ENCODE results near the gene PCP4.
"Not testable (repeated sequence)": the region's sequence is repeated elsewhere in the genome, so short reads cannot be mapped to it uniquely, and the experiment has no call there.

The PCP4 gene

DNA sequence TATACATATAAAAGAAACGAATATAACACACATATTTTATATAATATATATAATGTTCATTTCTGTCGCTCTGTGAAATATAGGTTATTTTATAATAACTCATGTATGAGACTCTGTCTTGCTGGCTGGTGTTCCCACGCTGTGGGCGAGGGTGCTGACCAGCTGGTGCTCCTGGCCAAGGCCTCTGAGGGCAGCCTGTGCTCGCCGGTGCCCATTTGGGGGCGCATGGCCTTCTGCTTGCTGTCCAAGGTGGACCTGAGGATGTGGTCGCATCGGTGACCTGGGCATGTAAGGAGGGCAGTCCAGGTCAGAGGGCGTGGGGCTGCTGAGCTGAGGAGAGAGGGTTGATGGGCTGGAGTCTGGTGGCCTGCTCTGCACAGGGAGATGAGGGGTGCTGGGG is 1.1 kb upstream of the PCP4 start:
- no peak for DNase-seq (ENCODE audit: low read depth in 2 of 2)

DNA sequence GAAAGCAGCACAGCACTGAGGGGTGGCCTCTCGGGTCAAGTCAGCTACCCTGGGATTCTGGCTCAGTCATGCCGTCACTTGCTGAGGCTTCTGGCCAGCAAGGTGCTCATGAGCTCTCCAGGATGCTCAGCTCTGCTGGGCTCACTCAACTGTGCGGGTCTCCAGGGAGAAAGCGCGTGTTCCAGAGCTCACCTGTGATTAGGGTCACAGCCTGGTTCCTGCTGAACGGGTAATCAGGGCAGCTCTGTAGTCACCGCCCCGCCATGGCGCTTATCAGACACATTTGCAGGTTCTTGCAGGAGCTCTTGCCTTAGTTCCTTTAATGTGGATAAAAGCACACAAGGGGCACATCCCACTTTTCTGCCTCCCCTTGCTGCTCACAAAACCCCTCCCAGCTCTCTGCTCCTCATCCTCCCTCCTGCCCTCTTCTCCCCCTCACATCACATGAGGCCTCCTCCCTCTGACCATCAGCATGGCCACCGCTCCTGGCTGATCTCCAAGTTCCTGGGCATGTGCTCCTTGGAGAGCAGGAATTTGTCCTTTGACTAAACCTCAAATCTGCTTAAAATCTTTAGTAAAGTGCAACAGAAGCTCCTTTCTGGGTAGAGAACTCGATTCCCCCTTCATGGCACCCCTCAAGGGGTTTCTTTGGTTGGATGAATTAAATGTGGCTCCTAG is 2.0 kb downstream of the PCP4 start:
- DNase-seq (ENCODE audit: low read depth in 2 of 2): no peak

DNA sequence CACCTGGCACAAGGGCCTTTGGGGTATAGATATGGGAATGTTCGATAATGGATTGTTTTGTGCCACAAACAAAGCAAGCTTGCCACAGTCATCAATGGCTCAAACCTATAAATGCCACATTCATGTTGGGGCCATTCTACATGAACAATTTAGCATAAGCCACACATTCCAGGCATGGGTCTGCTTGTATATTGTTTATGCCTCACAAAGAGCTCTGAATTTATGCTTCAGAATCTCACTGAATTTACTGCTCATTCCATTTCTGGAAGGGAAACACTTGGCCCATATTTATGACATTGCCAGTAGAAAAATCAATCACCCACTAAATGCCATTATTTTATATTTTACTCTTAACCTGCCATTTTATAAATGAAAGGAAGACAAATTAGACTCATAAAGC is 6.4 kb downstream of the PCP4 start:
- DNase-seq (ENCODE audit: low read depth in 2 of 2): no peak

DNA sequence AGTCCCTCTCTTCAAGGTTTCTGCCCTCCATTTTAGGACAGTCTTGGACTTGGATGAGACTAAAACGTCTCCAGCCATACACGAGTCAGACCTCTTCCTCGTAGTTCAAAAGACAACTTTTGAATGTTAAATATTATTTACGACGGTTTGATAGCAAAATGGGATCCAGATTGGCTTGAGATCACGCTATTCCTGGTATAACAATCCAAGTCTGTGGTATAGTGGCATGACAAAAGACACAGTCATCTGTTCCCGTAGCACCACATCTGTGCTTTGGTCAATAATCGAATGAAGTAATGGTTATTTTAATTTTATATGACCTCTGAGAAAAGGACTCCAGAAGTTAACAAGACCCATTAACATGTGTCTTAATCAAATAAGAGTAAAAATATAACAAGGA is 7.0 kb downstream of the PCP4 start:
- no peak for DNase-seq (ENCODE audit: low read depth in 2 of 2)

DNA sequence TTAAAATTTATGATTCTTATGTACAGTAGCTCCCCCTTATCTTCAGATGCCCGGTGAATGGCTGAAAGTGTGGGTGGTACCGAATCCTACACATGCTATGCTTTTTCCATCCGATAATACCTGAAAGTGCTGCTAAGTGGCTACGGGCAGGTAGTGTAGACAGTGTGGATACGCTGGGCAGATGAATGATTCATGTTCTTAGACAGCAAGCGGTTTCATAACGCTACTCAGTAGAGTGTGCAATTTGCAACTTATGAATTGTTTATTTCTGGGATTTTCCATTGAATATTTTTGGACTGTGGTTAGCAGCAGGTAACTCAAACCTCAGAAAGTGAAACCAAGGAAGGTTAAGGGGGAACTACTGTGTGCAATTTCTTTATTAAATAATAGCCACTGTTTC is 7.5 kb downstream of the PCP4 start:
- no peak for DNase-seq (ENCODE audit: low read depth in 2 of 2)

DNA sequence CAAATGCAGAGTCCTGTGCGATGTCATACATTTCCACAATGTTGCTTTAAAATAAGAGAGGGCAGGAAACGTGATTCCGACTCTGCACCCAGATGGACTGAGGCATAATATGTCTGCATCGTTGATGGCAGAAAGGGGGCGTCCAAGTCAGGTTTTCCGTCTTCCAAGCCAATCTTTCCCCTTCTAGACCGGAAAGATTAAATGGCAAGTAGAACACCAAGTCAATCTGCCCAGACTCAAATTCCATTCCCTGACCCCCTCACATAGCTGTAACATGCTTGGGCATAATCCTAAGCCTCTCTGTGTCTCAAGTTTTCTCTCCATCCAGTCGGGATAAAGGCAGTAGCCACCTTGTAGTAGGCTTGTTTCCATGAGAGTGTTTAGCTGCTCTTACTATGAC is 14.4 kb downstream of the PCP4 start:
- no peak for DNase-seq (ENCODE audit: low read depth in 2 of 2)

DNA sequence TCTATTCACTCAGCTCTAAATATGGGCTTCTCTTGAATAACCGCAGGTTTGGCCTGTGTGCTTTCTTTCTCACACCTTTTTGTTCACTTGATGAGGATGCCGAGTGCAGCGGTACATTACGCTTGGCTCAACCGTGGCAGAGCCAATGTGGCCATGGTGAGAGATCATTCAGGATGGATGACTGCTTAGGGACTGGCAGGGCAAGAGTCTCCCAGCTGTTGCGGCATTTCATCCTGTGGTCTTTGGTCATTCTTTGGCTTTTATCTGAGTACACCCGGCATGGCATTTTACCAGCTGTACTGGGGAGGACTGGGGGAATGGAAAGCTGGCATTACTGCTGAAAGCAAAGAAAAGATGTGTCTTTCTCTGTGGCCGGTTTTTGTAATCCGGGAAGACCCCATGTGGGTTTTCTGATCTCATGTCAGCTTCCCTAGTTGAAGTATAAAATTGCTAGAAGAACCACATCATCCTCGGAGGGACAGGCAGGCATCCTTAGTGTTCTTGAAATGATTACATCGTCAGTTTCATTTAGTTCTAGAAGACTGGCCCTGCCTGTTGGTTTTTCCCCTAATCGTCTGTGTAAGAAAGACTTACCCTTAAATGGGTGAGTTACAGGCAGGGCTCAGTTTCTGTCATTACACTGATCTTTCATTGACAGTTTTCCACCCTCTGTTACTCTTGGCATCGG is 15.1 kb downstream of the PCP4 start:
- DNase-seq (ENCODE audit: low read depth in 2 of 2): no peak

DNA sequence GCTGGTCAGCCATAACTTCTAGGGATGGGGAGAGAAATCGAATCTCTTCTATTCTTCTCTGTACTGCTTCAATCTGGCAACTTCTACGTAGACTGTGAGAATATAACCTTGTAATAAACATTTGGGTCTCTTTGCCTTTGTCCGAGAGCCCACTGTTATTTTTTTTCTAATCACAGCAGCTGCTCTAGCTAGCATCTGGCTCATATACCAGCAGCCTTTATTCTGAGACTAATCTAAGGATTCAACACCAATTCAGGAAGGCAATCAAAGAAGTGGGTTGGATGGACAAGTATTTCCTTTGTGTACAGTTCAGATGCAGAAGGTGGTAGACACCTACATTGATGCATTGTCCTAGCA is 15.6 kb downstream of the PCP4 start:
- DNase-seq (ENCODE audit: low read depth in 2 of 2): no peak

DNA sequence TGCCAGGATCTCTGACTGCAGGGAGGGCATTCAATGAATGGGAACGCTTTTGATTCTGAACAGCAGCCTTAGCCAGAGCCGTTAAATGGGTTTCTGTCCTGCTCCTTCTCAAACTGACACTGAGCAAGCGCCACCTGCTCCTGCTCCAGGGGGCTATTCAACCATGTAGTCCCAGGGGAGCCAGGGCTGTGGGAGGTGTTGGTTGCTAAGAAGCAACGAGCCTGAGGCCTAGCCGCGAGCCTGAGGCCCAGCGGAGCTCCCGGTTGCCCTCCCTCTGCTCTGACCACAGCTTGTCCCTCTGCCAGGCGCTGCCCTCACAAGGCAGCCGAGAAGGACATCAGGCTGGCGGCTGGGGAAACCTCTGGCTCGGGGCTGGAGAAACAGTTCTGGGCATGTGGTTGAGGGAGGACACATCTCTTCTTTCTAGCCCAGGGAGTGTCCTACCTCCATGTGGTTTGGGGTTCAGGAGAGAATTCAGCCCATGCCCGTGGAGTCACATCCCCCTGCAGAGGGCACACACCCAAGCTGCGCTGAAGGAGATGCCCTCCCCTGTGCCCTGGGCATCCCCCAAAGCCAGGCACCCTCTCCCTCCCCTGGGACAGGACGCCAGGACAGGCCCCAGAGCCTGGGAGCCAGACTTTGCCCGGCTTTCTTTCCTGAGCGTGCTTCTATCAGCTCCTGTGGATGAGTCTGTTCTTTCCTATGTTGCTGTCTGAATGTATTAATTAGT is 18.0 kb downstream of the PCP4 start:
- no peak for DNase-seq (ENCODE audit: low read depth in 2 of 2)

DNA sequence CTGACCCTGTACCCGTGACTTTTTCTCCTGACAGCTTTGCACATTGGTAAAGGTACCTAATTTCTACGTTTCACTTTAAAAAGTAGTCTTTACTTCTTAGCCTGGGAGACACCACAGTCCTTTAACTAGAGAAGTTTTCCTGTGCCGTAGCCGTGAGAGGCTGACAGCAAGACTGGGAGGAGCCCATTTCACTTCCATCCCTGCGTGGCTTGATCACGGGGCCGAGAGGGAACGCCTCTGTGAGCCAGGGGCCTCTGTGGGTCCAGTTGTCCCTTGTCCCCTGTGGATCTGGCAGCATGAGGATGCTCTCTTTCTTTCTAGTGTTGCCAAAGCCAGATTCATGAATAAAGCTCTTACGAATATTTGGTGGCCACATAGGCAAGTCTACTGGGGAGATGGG is 21.6 kb downstream of the PCP4 start:
- no peak for DNase-seq (ENCODE audit: low read depth in 2 of 2)

DNA sequence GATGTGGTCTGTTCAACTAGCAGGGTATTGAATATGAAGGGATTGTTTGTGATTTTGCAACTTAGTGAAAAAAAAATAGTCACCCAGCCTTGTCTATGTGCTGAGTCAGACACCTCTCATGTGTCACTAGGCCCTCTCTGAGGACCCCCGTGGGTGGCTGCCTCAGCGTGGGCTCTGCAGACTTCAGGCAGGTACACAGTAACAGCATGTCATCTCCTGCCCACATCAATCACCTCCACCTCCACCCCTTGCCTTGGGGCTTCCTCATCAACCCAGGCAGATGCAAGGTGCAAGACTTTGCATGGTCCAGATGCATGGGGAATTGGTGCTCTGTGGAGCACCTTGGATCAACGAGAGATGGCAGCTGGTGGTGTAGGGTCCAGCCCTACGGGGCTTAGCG is 23.9 kb downstream of the PCP4 start:
- DNase-seq (ENCODE audit: low read depth in 2 of 2): no peak

DNA sequence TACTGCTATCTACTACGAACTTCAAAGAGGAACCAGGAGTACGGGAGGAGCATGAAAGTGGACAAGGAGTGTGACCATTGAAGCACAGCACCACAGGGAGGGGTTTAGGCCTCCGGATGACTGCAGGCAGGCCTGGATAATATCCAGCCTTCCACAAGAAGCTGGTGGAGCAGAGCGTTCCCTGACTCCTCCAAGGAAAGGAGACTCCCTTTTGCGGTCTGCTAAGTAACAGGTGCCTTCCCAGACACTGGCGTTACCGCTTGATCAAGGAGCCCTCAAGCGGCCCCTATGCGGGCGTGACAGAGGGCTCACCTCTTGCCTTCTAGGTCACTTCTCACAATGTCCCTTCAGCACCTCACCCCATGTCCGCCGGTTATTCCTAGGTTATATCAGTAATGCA is 24.6 kb downstream of the PCP4 start:
- not testable (repeated sequence) for DNase-seq (ENCODE audit: low read depth in 2 of 2)

DNA sequence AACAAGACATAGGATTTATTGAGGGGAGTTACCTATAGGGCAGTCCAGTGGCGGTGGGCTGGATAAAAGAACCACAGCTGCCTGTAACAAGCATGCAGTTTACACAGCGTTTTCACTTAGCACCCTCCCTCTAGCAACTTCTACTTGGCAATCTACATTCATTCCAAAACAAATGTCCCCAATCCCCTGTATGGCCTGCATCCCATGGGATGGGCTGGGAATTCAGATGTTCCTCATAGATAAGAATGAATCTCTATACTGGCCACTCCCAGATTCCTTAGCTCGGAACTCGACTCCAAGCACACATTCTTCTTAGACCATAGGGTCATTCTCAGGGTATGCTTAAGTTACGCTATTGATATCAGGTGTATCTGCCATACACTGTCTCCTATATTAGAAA is 33.3 kb downstream of the PCP4 start:
- DNase-seq (ENCODE audit: low read depth in 2 of 2): no peak

DNA sequence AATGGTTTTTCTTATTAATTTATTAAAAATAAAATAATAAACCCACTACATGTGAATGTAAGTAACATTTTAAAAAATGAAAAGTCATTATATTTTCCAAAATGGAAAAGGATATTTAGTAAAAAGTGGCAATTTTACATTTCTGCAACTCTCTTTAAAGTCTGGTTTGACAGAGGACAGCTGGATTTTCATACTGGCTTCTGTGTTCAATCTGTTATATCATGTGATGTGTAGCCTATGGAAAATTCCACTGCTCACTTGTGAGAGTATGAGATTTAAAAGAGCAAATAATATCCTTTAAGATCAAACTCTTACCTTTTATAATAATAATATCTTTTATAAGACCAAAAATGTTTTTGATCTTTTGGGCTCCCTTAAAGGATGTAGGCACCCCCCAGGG is 33.7 kb downstream of the PCP4 start:
- no peak for DNase-seq (ENCODE audit: low read depth in 2 of 2)

DNA sequence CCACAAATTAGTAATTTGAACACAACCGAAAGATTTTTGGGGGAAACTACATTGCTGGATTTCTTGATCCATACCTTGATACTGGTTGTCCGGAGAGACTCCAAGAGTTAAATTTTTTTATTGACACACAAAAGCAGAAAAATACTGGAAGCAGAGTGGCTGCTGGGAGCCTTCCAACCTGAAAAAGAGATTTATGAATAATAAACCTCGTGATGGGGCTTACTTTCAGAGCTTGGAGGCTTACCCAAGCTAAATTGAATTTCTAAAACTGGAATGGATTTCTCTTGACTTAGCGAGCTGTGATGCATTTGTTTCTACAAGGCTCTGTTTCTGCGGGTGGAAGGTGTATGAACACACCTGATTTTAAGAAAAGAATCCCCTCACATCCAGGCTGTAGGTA is 35.7 kb downstream of the PCP4 start:
- no peak for DNase-seq (ENCODE audit: low read depth in 2 of 2)

DNA sequence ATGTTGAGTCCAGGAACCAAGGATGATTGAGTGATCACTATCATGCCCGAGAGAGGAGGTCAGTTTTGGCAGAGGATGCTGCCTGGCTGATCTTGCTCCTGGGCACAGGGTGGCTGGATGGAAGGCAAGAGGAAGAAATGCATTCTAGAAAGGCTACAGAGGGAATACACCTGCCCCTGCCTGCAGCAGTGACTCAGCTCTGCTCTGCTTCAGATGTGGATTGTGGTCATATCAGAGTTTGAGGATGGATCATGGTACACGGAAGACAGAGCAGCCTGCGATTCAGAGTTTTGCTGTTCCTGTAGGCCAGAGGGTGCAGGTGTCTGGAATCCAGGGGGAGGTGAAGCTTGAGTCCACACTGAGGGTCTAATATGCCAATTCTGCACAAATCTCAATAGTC is 37.2 kb downstream of the PCP4 start:
- DNase-seq (ENCODE audit: low read depth in 2 of 2): no peak

DNA sequence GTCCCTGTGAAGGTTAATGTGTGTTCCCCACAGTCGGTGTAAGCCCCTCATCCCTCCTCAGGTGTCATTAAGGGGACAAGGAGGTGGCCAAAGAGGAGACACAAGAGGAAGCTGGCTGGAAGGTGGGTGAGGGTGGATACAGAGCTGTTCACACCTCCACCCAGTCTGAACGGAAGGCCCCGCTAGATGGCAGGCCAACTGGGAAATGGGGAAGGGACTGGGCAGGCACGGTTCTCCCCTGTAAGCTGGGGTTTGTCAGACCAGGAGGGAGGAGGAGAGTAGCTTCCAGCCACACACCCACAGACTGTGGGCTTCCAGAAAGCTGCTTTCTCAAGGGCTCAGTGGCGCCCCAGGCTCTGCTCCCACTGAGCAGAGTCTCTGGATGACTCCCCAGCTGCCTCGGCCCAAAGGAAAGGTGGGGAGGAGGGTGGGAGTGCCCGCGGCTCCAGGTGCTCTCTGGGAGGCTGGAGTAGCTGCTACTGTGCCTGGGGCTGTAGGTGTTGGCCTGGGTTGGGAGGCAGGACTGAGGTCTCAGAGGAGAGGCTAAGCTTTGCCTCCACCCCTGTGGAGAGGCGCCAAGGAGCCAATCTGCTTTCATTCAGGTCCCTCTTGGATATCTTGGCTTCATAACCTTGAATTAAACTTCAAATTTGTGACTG is 41.2 kb downstream of the PCP4 start:
- DNase-seq (ENCODE audit: low read depth in 2 of 2): no peak

DNA sequence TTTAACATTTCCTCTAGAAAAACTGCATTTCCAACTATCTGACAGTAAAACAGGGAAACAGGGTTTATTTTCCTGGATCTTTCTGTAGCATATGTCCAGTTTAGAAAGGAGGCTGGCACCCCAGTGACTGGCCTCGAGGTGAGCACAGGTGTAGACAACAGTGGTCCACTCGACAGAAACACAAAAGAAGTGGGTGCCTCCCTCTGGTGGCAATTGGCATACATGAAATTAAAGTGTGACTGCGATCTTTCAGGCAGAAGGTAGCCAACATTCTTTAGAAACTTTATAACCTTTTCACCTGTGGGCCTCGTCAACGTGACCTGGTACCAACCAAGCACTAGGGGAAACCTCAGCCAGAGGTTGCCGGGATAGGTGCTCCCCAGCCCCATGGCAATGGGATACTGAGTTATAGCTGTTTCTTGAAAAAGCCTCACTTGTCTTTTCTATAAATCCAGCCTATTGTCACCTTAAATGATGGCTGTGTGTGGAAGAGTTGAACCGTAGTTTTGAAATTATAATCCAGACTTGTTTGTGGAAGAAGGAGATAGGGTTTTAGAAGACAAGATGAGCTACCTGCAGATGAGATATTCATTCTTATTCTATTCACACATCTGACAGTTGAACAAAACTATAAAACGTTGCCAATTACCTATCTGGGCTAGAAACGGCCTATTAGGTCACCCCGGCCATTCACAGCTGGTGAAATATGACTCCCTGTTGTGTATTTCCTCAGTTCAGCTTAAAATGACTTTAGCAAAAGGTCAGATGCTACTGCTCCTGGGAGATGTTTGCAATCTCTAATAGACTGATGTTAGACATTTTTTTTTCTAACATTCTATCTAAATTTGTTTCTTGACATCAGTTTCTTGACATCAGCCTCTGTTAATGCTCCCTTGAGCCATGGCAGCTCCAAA is 44.3 kb downstream of the PCP4 start:
- no peak for DNase-seq (ENCODE audit: low read depth in 2 of 2)

DNA sequence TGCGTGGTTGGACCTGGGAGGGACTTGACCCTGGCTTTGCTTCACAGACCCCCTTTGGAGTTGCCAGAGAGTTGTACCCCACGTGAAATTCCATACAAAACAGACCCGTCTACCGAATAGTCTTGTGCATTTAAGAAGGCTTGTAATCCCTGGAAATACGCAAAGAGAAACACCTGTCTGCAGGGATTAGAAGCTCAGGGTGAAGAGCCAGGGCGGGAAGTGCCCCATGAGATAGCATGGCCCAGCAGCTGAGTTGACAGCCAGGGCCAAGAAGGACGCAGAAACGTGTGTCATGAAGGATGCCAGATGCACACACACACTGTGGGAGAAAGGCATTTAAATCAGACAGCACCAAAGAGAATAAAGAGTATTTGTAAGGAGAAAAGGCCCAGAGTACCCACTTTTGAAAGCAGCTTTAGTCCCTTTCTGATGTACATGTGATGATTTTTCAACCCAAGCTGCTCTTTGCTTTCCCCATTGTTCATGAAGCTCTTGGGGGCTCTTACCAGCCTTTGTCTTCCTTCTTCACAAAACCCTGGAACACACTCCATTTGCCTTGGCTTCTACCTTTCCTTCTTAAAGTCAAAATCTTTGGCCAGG is 46.6 kb downstream of the PCP4 start:
- DNase-seq (ENCODE audit: low read depth in 2 of 2): no peak

DNA sequence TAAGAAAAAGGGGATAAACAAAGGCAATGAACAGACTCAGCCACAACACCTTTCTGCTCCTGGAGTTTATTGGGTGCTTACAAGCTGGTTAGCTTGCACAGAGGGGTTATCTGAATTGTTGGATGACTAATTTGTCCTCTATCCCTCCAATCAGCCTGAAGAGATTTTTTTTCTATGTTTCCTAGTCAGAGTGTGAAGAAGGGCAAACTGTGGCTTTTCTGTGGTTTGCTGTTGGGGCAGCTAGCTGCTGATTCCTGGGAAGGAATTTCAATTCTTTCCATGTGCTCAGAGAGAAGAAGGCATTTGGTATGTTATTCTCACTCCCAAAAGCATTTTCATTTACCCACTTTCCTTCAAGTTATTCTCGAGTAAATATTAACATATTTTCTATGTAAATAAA is 48.6 kb downstream of the PCP4 start:
- no peak for DNase-seq (ENCODE audit: low read depth in 2 of 2)

DNA sequence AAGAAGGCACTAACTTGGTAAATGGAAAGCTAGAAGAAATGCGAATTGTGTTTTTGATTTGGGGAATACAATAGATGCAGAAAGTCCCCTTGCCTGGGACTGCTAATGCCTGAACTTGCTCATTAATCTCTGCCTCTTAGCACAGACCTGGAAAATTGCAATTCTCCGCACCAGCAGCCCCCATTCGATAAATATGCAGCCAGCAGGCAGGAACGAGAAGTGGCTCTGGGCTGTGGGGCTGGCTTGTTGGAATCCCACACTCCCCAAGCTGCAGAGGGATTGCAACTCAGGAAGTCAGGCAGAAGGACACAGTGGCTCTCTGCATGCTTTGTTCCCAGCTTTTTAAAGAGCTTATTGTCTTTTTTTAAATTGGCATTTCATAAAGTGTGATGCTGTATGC is 51.3 kb downstream of the PCP4 start:
- no peak for DNase-seq (ENCODE audit: low read depth in 2 of 2)

All from stimulated activated CD8-positive, alpha-beta memory T cell treated with anti-CD3 and anti-CD28 coated beads, Interleukin-15, amount 100 ng/mL, for 4 hours (primary cell).